Hepatocyte (in vitro differentiated cells): ENCODE data around the gene KCNQ1.

Experiments
- EZH2 ChIP-seq: fragments of 200-600 bp; sonication (generic); IDR thresholded peaks from 2 replicates; pipeline ENCODE4 v1.6.1; 2016; ENCODE audit warnings: antibody characterized with exemption, mild to moderate bottlenecking, borderline replicate concordance
- TF ChIP-seq, protein P1 (sequence below): fragments of 200-600 bp; sonication (generic); IDR thresholded peaks from 2 replicates; pipeline ENCODE4 v1.5.1; 2016; ENCODE audit warnings: antibody characterized with exemption, mild to moderate bottlenecking; ENCODE audit not compliant: poor library complexity

DNA sequence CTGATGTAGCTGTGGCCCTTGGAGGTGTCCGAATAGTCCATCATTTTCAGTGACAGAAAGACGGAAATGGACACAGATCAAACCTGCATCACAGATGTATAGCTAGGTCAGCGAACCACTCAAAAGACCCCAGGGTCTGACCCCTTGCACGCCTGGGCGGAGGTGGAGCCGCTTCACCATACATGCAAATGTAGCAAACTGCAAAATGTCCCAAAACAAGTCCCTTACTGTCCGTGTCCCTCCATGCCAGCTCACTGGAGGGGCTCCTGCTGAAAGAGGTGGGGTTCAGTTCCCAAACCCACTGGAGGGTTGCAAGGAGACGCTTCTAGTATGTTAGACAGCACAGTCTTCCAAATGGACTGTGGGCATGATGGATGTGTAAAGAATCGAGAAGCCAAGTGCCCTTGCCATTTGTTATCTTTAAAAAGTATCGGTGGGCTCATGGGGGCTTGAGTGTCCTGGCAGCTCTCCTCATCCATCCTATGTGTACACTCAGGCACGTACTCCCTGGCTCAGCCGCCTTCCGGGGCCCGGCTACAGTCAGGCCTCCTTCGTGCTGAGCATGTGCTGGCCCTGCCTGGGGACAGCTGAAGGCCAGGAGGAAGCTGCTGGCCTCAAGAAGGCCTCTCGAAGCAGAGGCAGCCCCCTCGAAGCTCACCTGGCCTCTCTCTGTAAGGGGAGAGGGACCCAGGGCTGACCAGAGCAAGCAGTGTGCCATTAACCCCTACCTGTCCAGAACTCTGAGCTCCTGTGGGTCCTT is 275.2 kb downstream of the KCNQ1 start:
- TF ChIP-seq EZH2, result no peak
- TF ChIP-seq, protein P1, sequence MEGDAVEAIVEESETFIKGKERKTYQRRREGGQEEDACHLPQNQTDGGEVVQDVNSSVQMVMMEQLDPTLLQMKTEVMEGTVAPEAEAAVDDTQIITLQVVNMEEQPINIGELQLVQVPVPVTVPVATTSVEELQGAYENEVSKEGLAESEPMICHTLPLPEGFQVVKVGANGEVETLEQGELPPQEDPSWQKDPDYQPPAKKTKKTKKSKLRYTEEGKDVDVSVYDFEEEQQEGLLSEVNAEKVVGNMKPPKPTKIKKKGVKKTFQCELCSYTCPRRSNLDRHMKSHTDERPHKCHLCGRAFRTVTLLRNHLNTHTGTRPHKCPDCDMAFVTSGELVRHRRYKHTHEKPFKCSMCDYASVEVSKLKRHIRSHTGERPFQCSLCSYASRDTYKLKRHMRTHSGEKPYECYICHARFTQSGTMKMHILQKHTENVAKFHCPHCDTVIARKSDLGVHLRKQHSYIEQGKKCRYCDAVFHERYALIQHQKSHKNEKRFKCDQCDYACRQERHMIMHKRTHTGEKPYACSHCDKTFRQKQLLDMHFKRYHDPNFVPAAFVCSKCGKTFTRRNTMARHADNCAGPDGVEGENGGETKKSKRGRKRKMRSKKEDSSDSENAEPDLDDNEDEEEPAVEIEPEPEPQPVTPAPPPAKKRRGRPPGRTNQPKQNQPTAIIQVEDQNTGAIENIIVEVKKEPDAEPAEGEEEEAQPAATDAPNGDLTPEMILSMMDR, result no peak
